NCI-H187 (cell line): ENCODE measurements around the gene CNNM4.

ENCODE experiments used
- DNase-seq, 2 experiments: peaks; one replicate each; lab custom pipeline; 2025; lab: John Stamatoyannopoulos, UW

Gene CNNM4

DNA sequence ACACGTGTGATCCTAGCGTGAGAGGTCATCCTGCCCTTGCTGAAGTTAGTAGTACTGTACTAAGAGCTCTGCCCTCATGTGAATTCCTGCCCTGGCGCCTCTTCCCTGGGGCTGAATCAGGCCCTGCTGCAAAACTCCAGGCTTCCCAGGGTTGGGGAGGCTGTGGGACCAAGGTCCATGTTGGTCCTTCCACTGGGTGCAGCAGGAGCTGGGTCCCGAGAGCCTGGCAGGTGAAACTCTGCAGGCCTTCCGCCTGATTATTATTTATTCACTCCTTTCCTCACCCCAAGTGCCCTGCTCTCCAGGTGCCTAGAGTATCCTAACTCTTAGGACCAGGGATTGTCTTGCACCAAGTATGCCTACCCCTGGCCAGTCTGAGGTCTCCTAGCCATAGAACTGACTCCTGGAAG, 50.1 kb downstream of the CNNM4 start:
- DNase-seq: no peak

DNA sequence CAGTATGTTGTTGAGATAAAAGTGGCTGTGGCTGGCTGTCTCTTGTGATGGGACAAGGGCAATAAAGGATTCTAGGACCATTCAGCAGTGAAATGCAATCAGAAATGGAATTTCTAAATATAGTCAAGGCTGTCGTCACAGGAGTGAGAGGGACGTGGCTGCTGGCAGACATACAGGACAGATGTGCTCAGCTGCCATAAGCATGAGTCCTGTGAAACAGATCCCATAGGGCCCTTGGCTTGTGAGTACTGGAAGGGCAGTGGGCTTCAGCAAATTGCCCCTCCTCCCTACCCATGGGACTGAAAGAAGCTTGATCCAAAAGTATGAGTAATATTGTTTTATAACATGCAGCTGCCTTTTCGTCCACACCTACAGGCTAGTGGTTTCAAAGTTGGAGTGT, 51.2 kb downstream of the CNNM4 start:
- no peak for DNase-seq

DNA sequence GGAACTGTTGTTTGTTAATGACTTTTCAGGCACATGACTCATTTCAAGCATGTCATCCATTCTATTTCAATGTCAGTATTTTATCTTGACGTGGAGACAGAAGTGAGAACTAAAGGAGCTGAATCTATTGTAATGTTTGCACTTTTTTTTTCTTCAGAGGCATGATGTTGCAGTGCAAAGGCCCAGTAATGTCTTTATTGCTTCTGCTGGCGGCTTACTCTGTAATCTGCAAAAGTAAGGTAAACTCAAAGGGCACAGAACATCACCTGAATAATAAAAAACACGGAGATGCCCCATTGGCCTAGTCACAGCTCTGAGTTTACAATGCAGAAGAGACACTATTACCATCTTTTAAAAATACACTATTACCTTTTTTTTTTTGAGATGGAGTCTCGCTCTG, 53.0 kb downstream of the CNNM4 start:
- no peak for DNase-seq

DNA sequence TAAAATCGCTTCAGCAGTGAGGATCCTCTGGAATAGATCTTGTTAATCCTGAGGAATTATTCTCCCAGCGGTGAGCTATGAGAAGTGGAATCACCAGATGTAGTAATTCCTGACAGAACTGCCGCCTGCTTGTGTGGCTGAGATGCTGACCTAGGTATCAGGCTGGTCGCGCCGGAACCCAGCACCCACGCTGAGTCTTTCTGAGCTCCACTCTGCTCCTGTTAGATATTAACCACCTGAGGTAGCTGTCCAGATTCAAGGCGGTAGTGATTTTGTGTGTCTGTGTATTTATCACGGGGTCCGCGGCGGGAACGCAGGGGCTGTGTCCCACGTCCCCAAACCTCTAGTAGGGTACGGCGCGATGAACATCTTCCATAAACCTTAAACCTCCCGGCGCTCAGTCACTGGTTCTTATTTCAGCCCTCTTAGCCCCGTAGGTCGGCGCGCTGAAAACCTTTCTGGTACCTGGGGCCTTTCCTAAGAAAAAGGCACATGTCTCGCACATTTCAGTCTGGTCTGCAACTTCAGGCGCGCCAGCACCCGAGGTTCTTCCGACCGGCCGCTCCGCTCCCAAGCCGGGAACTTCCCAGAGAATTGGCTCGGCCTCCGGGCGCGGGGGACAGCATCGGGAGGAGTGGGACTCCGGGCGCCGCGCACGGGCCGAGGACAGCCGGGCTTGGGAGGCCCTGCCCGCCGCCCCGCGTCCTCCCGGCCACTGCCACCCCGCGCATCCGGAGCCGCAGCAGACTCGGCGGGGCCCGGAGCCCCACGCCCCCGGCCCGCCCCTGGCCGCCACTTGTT, 54.8 kb downstream of the CNNM4 start:
- DNase-seq: peak in 1 of 2 experiments; percentile 47

DNA sequence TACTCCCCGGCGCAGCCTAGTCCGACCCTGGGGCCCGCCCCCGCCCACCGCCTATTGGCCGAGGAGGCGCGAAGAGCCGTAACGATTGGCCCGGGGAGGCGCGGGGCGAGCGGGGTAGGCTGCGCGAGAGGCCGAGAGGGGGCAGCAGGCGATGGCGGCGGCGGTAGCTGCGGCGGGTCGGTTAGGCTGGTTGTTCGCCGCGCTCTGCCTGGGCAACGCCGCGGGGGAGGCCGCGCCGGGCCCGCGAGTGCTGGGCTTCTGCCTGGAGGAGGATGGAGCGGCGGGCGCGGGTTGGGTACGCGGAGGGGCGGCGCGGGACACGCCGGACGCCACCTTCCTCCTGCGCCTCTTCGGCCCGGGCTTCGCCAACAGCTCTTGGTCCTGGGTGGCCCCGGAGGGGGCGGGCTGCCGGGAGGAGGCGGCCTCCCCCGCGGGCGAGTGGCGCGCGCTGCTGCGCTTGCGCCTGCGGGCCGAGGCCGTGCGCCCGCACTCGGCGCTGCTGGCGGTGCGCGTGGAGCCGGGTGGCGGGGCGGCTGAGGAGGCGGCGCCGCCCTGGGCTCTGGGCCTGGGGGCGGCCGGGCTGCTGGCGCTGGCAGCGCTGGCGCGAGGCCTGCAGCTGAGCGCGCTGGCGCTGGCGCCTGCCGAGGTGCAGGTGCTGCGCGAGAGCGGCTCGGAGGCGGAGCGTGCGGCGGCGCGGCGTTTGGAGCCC, 55.6 kb downstream of the CNNM4 start, which contains the start of gene CNNM3:
Gene CNNM3 (plus strand): TSS at position 142 of the 709 bp plus-strand sequence. CDS start 10 bp downstream, at position 152.
- DNase-seq: peak; percentile 72 to 96

DNA sequence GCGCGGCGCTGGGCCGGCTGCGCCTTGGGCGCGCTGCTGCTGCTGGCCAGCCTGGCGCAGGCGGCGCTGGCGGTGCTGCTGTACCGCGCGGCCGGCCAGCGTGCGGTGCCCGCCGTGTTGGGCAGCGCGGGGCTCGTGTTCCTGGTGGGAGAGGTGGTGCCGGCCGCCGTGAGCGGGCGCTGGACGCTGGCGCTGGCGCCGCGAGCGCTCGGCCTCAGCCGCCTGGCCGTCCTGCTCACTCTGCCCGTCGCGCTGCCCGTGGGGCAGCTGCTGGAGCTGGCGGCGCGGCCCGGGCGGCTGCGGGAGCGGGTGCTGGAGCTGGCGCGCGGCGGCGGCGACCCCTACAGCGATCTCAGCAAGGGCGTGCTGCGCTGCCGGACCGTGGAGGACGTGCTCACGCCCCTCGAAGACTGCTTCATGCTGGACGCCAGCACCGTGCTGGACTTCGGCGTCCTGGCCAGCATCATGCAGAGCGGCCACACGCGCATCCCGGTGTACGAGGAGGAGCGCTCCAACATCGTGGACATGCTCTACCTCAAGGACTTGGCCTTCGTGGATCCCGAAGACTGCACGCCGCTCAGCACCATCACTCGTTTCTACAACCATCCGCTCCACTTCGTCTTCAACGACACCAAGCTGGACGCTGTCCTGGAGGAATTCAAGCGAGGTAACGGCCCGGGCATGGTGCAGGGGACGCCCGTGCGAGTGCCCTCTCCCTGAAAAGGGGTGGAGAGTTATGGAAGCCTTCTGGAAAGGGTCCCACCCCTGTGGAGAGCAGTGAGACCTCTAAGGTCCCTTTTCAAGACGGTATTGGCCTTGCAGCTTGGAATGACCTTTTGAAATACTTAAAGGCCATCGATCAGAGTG, 56.4 kb downstream of the CNNM4 start:
- DNase-seq: no peak

DNA sequence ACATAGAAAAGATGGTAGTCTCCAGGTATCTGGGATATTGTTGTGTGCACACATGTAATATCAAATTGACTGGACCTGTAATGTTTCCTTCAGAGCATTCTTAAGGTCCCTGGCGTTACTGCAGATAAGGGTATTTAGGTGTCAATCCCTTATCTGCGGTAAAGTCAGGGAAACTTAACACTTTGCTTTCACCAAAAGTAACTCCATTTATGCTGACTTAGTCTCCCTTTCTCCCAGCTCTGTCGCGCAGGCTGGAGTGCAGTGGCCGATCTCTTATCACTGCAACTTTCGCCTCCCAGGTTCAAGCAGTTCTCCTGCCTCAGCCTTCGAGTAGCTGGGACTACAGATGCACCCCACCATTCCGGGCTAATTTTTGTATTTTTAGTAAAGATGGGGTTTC, 57.2 kb downstream of the CNNM4 start:
- DNase-seq: no peak

DNA sequence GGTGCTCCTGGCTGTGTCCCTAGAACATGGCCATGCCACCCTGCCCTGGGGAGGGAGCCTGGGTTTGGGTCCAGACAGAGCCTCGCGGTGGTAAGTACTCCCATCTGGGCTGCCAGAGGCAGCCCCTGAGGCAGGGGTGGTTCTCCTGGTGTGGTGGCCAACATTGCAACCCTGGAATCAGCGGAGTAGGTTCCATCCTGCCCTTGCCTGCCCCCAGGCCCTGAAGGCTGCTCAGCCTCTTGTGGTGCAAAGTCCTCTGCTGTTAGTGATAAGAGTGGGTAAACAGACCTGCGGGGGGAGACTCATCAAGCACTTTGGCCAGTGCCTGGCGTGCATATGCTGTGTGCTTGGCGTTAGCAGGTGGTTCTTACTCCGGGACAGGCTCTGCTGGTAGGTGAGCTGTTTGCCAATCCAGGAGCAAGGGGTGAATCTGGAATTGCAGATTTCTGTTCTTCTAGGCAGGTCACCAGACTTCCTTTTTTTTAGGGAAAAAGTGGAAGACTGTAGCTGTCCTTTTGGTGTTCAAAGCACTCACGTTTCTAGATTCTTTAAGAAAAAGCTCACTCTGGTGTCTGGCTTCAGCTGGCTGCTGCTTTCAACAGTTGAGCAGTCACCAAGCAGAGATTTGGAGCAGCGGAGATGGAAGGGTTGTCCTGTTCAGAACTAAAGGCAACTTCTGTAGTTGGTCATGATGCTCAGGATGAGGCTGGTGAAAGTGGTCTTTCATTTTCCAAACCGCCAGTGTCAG, 58.6 kb downstream of the CNNM4 start:
- peak in 1 of 2 experiments; percentile 29 for DNase-seq

DNA sequence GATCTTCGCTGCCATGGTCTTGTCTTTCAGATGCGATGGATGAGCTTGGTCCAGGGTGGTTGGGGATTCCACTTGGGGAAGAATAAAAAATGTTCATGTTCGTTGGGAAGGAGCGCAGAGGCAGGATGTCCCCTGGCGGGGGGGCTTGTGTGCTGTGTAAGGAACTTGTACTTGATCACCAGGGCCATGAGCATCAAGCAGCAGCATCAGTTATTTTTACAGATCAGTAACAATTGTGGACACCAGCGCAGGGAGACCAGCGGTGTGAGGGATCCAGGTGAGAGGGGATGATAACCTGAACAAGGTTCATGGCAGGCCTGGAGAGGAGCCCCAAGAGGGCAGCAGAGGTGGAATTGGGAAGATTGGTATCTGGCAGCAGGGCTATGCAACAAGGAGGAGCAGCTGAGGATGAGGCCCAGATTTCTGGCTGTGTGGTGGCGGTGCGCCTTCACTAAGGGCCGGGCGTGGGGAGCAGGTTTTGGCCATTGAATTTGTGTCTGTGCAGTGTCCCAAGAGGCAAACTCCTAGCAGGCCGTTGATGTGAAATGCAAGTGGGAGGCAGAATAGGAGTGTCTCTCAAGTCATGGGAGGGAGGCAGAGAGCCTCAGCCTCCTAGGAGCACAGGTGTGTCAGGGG, 59.3 kb downstream of the CNNM4 start:
- no peak for DNase-seq

DNA sequence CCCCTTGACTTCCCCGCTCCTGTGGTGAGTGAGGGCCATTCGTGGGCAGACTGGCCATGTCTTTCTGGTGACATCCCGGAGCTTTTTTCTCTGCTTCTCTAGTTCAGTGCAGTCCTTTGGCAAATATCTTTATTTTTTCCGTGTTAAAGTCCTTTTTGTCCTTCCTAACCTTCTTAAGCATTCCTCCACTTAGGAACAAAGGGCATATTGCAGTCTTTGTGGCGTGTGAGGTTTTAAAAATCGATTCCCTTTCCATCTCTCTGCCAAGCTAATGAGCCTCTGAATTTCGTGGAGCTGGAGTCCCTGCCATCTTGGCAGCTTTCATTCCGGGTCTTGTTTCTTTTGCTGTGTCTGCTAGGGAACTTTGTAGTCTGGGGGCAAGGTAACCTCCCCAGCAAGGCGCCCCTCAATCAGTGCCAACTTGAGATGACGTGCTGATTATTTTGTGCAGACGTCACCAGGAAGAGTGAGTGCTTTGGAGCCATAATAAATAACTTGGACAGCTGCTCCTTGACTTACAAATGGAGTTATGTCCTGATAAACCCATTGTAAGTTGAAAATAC, 60.5 kb downstream of the CNNM4 start:
- DNase-seq: no peak

DNA sequence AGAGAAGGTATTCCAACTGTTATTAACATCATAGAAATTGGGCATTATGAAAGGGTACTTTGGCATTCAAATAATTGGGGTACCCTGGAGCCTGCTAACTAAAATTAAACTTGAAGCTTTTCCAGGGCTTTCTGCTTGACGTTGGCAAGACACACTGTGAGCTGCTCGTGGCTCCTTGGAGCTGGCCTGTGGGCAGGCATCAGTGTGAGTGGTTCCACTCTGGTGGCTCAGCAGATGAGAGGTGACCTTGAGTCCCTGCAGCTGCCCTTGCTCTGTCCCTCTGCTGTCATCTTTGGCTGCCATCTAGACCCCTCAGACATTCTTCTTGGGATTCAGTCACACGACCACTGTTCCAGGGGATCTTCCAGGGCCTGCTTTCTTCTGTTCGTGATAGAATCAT, 62.1 kb downstream of the CNNM4 start:
- no peak for DNase-seq

DNA sequence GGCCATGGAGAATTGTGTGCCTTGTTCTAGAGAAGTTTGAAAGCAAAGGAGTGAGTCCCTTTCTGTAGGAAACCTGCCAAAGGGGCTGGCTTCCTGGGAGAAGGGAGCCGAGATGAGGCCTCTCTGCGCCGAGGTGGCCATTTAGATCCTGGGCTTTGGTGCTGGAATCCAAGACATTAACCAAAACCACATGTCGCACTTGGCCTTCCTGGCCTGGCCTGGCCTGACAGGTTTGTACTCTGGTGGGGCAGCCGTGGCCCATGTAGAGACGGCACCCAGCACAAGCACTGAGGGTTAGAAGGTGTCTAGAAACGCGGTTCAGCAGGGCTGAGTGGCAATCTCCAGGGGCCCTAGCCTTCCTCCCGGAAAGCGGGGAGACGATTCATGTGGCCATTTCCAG, 62.5 kb downstream of the CNNM4 start:
- no peak for DNase-seq

DNA sequence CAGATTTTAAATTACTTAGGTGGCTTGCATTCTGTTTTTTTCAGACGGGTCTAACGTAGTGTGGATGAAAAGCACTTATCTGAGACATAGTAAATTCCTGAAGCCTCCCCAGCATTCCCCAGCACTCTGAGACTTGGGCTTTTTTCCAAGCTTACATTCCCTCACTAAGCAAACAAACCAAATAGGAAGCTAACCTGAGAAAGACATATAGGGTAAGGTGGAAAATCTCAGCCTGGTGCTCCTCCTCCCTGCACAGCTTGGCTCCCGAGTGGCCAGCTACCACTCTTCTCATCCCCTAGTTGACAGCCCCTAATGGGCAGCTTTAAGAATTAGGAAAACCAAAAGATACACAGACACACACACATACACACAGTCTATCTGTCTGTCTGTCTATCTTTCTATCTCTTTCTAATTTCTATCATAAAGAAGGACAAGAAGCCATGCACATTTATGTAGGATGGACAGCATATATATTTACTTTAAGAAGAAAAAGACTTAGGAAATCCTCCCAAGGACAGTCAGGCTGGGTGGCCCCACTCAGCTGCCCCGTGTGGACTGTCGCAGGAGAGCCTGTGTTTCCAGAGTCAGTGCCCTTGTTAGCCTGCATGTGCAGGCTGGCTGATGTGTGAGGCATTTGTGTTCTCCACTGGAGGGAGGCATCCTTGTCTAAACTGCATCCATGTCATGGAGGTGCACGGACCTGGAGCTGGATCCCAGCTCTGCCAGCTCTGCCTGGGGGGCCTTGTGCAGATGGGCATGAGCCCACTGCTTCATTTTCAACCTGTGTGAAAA, 63.6 kb downstream of the CNNM4 start:
- DNase-seq: no peak

DNA sequence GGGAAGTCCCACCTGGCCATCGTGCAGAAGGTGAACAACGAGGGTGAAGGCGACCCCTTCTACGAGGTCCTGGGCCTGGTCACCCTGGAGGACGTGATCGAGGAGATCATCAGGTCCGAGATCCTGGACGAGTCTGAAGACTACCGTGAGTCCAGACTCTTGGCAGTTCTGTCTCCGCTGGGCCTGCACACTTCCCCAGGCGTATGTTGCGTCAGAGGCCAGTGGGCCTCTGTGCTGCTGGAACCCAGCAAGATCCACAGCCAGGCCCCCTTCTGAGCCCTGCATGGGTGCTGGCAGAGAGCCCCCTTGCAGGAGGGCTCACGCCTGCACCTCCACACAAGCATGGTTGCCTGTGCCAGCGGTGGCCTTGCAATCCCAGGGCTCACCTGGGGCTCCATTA, 64.4 kb downstream of the CNNM4 start:
- no peak for DNase-seq

DNA sequence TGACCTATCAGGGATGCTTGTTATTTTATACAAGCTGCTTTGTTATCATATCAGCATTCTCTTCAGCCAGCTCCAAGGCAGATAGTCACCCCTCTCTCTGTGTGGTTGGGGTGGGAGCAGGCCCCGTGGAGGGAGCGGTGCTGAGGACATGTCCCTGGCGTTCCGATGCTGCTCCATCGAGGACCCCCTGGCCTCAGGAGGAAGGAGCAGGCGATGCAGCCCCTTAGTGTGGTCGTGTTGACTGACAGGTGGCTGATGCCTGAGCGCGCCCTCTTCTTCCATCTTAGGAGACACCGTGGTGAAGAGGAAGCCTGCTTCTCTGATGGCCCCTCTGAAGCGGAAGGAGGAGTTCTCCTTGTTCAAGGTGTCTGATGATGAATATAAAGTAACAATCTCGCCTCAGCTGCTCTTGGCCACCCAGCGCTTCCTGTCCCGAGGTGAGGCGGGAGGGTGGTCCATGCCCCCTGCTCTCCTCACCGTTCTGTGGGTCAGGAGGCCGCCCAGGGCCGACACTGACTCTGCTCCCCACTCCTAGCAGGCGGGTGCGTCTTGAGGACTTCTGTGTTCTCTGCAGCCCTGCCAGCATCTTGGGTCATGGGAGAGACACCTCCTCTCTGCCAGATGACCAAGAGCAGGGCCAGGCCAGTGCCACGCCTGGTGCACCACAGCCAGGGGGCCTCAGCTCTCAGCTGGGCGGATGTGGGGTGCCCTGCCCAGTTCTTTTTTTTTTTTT, 66.0 kb downstream of the CNNM4 start:
- no peak for DNase-seq

DNA sequence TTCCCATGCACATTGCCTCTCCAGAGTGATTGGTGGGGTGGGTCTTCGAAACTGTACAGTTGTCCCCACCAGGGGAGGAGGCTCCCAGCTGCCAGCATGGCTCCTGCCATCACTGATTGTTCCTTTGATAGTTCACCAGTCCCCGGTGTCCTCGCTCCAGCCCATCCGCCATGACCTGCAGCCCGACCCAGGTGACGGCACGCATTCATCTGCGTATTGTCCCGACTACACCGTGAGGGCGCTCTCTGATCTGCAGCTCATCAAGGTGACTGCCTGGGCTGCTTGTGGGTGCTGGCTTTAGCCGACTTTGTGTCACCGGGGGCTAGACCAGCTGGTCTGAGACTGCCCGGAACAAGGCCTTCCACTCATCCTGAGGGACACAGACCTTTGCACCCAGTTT, 67.7 kb downstream of the CNNM4 start:
- DNase-seq: no peak

DNA sequence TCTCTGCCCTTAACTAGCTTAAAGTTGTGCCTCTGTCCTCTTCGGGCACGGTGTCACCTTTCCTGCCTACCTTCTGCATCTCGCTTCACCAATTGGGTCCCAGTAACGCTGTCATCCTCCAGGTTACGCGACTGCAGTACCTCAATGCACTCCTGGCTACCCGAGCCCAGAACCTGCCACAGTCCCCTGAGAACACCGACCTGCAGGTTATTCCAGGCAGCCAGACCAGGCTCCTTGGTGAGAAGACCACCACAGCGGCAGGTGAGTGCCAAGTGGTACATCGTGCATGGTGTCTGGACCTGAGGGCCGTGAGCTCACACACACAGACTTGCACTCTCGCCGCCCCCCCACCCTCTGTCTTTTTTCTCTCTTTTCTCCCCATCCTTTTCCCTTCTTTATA, 68.2 kb downstream of the CNNM4 start:
- DNase-seq: no peak

DNA sequence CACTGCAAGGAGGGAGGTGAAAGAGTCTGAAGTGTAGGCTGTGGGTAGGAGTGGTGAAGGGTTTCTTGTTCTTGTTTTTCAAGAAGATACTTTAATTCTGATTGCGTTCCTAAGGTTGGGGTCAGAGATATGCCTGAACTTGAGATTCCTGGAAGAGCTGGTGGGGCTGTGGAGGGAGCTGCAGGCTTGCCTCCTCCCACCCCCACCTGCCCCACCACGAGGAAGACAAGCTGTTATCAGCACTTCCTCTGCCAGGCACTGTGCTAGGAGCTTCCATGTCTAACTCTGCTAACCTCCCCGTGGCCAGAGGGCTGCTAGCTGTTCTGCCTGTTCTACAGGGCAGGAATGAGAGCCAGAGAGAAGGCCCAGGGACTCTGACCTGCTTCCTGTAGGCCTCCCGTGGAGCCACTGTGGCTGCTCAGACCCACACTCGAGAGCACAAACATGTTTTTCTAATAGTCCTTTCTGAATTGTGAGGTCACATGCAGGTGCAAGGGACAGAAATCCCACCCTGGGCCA, 69.4 kb downstream of the CNNM4 start:
- no peak for DNase-seq

DNA sequence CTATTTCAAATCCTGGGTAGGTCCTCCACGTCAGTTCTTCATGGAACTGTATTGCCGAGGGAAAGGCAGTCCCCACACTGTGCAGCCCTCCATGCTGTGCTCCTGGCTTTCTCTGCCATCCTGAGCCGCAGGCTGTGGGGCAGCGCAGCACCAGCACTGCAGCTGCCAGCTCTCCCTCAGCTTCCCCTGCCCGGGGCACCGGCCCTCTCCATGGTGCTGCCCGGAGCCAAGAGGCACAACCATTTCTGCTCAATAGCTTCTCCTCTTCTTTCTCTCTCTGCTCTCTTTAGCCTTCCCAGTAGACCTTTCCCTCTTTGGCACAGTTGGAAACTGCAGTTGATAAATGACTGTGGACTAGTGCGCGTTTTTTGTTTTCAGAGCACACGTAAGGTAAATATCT, 71.0 kb downstream of the CNNM4 start:
- no peak for DNase-seq
